Measurements from ENCODE around the gene PSMA7.

PSMA7 gene

GRCh38 chr20:62088258-62089127 lies 54.7 kb downstream of the PSMA7 start:
- H3K9ac ChIP-seq (ENCODE audit: low read length): no peak overlapping the region
- no peaks in the 10 kb centered on the region for H3K36me3 ChIP-seq (ENCODE audit: control insufficient read depth, insufficient read depth, low read length, severe bottlenecking)
- no peak overlapping the region for H3K4me3 ChIP-seq (ENCODE audit: low read length)
- peaks cover 13% of the 10 kb centered on the region for H3K27me3 ChIP-seq (replicated peaks; ENCODE audit: control insufficient read depth, insufficient read depth, low read length)
- no peaks in the 10 kb centered on the region for H3K9me3 ChIP-seq (ENCODE audit: control insufficient read depth, low read length)
- no peaks in the 10 kb centered on the region for H3K4me1 ChIP-seq (ENCODE audit: control insufficient read depth, insufficient read depth, low read length)
- peak; percentile 77 for DNase-seq (ENCODE audit: low read depth)

GRCh38 chr20:62087632-62088031 lies 55.6 kb downstream of the PSMA7 start:
- Histone ChIP-seq H3K36me3 (ENCODE audit: control insufficient read depth, insufficient read depth, low read length, severe bottlenecking) (no peaks in the 10 kb centered on the region), H3K4me1 (ENCODE audit: control insufficient read depth, insufficient read depth, low read length) (no peaks in the 10 kb centered on the region), H3K9me3 (ENCODE audit: control insufficient read depth, low read length) (no peaks in the 10 kb centered on the region), H3K4me3 (ENCODE audit: low read length) (no peak overlapping the region), H3K27me3 (replicated peaks; ENCODE audit: control insufficient read depth, insufficient read depth, low read length) (peaks cover 13% of the 10 kb centered on the region), H3K9ac (ENCODE audit: low read length) (no peak overlapping the region)
- no peak for DNase-seq (ENCODE audit: low read depth)

GRCh38 chr20:62087227-62087626 lies 56.0 kb downstream of the PSMA7 start:
- no peak overlapping the region for H3K4me3 ChIP-seq (ENCODE audit: low read length)
- no peaks in the 10 kb centered on the region for H3K36me3 ChIP-seq (ENCODE audit: control insufficient read depth, insufficient read depth, low read length, severe bottlenecking)
- no peak overlapping the region for H3K9ac ChIP-seq (ENCODE audit: low read length)
- no peaks in the 10 kb centered on the region for H3K9me3 ChIP-seq (ENCODE audit: control insufficient read depth, low read length)
- no peaks in the 10 kb centered on the region for H3K4me1 ChIP-seq (ENCODE audit: control insufficient read depth, insufficient read depth, low read length)
- peaks cover 16% of the 10 kb centered on the region for H3K27me3 ChIP-seq (replicated peaks; ENCODE audit: control insufficient read depth, insufficient read depth, low read length)
- no peak for DNase-seq (ENCODE audit: low read depth)

Data from adipocyte (in vitro differentiated cells).